HepG2 (cell line): Measurements from ENCODE around the gene MTA1. TPM values are rescaled to one million over a fixed set of nuclear protein-coding genes. Genes with fewer than 3 reads are reported as not detected.

Source experiments
- ATAC-seq: fragments of 200-7000 bp; cut with Tn5 transposase; 3 replicates; pipeline ENCODE4 v1.9.1; 2020; ENCODE audit warnings: mild to moderate bottlenecking, moderate library complexity
- BruUV-seq: library from RNA; stranded (reverse); fragments of 400-500 nt; replicated peaks from 2 replicates; lab custom pipeline; 2021; lab: Mats Ljungman, UMichigan
- CTCF ChIA-PET: fragments of 300-600 bp; formaldehyde crosslinking; extraction: SDS; loops from one replicate; lab custom pipeline; 2021; ENCODE audit warnings: low total read pairs, inconsistent platforms, low intra/inter-chr PET ratio; lab: Yijun Ruan, JAX
- POLR2A ChIA-PET: fragments of 350-600 bp; sonication (Branson Sonifier 250); formaldehyde crosslinking; loops from one replicate; lab custom pipeline; 2020; ENCODE audit warnings: antibody characterized with exemption, inconsistent platforms; lab: Yijun Ruan, JAX
- DNase-seq: peaks from one replicate; pipeline ENCODE4 v3.0.0-alpha.2; 2015; ENCODE audit warnings: low spot score
- FAIRE-seq: peaks from 3 replicates; lab custom pipeline; 2011; peaks lifted over from hg19 to GRCh38; lab: Jason Lieb, UNC
- H2AFZ ChIP-seq: one replicate; pipeline ENCODE4 v1.6.1; 2011; ENCODE audit warnings: low read length, inconsistent platforms
- H3K27ac ChIP-seq: fragments of 300-600 bp; 3 replicates; pipeline ENCODE4 v1.8.0; 2011; ENCODE audit warnings: mixed run types, mild to moderate bottlenecking, mixed read lengths, low read length, inconsistent platforms; ENCODE audit not compliant: insufficient read depth; ENCODE audit errors: extremely low read length
- H3K27me3 ChIP-seq, 2 experiments: fragments of 200-600 bp in 1 of 2; 2 replicates in 1 of 2; 3 replicates in 1 of 2; pipeline versions ENCODE4 v1.6.0 to v1.8.0; 2011; ENCODE audit warnings: low read length in 2 of 2, mild to moderate bottlenecking in 2 of 2, moderate library complexity in 2 of 2, inconsistent platforms in 1 of 2; ENCODE audit not compliant: insufficient read depth in 2 of 2, control insufficient read depth in 1 of 2
- H3K36me3 ChIP-seq, 2 experiments: fragments of 200-600 bp in 1 of 2; replicated peaks in 1 of 2; 2 replicates in 1 of 2; 3 replicates in 1 of 2; pipeline versions ENCODE4 v1.5.1 to v1.8.0; 2011; ENCODE audit warnings: low read length in 2 of 2, inconsistent platforms in 1 of 2; ENCODE audit not compliant: insufficient read depth in 2 of 2, control insufficient read depth in 1 of 2
- H3K4me1 ChIP-seq: 2 replicates; pipeline ENCODE4 v1.5.1; 2012; ENCODE audit warnings: low read length, inconsistent platforms; ENCODE audit not compliant: insufficient read depth
- H3K4me2 ChIP-seq: 2 replicates; pipeline ENCODE4 v1.6.0; 2011; ENCODE audit warnings: low read depth, low read length, inconsistent platforms
- H3K4me3 ChIP-seq, 3 experiments: fragments of 200-600 bp in 1 of 3; sonication (generic), shearing (Covaris generic) in 1 of 3; replicated peaks in 1 of 3; 2 replicates each; pipeline ENCODE4 v1.5.1; 2011 to 2016; ENCODE audit warnings: low read length in 3 of 3, inconsistent platforms in 2 of 3, low read depth in 2 of 3, mild to moderate bottlenecking in 2 of 3, control low read depth in 1 of 3, mixed read lengths in 1 of 3; ENCODE audit not compliant: insufficient read depth in 1 of 3
- H3K79me2 ChIP-seq: one replicate; pipeline ENCODE4 v1.6.1; 2011; ENCODE audit warnings: low read length, inconsistent platforms; ENCODE audit not compliant: insufficient read depth
- H3K9ac ChIP-seq: 2 replicates; pipeline ENCODE4 v1.6.0; 2011; ENCODE audit warnings: mild to moderate bottlenecking, low read depth, low read length, inconsistent platforms; ENCODE audit not compliant: insufficient read depth
- H3K9me3 ChIP-seq: 2 replicates; pipeline ENCODE4 v1.5.1; 2012; ENCODE audit warnings: mild to moderate bottlenecking, low read length
- H4K20me1 ChIP-seq: 2 replicates; pipeline ENCODE4 v1.6.0; 2011; ENCODE audit warnings: inconsistent platforms, mild to moderate bottlenecking, low read length, moderate library complexity; ENCODE audit not compliant: insufficient read depth
- GZF1 ChIP-seq: sonication (generic); formaldehyde crosslinking; IDR thresholded peaks from 2 replicates; pipeline ENCODE4 v1.5.1; 2020; ENCODE audit warnings: mild to moderate bottlenecking, missing genetic modification reagents
- HDAC6 ChIP-seq: fragments of 200-600 bp; sonication (generic); IDR thresholded peaks from 2 replicates; pipeline ENCODE4 v1.7.0; 2017; ENCODE audit warnings: mild to moderate bottlenecking, antibody characterized with exemption, low read length, low read depth
- NFATC3 ChIP-seq: sonication (generic); formaldehyde crosslinking; IDR thresholded peaks from 2 replicates; pipeline ENCODE4 v1.5.1; 2020; ENCODE audit warnings: mild to moderate bottlenecking, missing genetic modification reagents
- NPAS2 ChIP-seq: sonication (generic); formaldehyde crosslinking; IDR thresholded peaks from 2 replicates; pipeline ENCODE4 v1.8.0; 2022; ENCODE audit warnings: mild to moderate bottlenecking, missing genetic modification reagents, borderline replicate concordance
- POLR2G ChIP-seq: fragments of 200-400 bp; formaldehyde crosslinking; IDR thresholded peaks from 2 replicates; pipeline ENCODE4 v1.6.1; 2018; ENCODE audit warnings: mild to moderate bottlenecking, low read depth, low read length, moderate library complexity
- SETDB1 ChIP-seq: sonication (generic); formaldehyde crosslinking; IDR thresholded peaks from 2 replicates; pipeline ENCODE4 v1.5.1; 2020; ENCODE audit warnings: missing genetic modification reagents, mild to moderate bottlenecking, borderline replicate concordance
- SMYD3 ChIP-seq: sonication (generic); formaldehyde crosslinking; IDR thresholded peaks from 2 replicates; pipeline ENCODE4 v1.8.1; 2023; ENCODE audit warnings: mild to moderate bottlenecking, missing genetic modification reagents
- TBP ChIP-seq: sonication (generic); formaldehyde crosslinking; IDR thresholded peaks from 2 replicates; pipeline ENCODE4 v1.5.0; 2020; ENCODE audit warnings: missing genetic modification reagents
- TMF1 ChIP-seq: sonication (generic); formaldehyde crosslinking; IDR thresholded peaks from 2 replicates; pipeline ENCODE4 v1.8.1; 2022; ENCODE audit warnings: low read depth, missing genetic modification reagents
- ZNF383 ChIP-seq: sonication (generic); formaldehyde crosslinking; IDR thresholded peaks from 2 replicates; pipeline ENCODE4 v1.4.0; 2020; ENCODE audit warnings: missing genetic modification reagents, mild to moderate bottlenecking, borderline replicate concordance
- ZNF83 ChIP-seq: sonication (generic); formaldehyde crosslinking; IDR thresholded peaks from 2 replicates; pipeline ENCODE4 v1.4.0; 2020; ENCODE audit warnings: missing genetic modification reagents, mild to moderate bottlenecking, borderline replicate concordance
- WGBS: methylation state at CpG from one replicate; pipeline ENCODE4 v1.1.6; 2017; ENCODE audit warnings: low lambda C conversion rate; 5-methylcytosine and 5-hydroxymethylcytosine counted together
- in situ Hi-C: cut with HindIII; loops from 2 replicates; pipeline ENCODE4 v1.10.0; 2017; ENCODE audit warnings: low pct_unique_long_range_greater_than_20kb; ENCODE audit not compliant: extremely low pct_ligation_motif_present
- intact Hi-C: fragments of 100-400 bp; cut with micrococcal nuclease; formaldehyde crosslinking; loops from one replicate; pipeline ENCODE4 v1.10.0; 2022; ENCODE audit not compliant: unreplicated experiment
- polyA plus RNA-seq, 8 experiments: library from polyadenylated mRNA; depleted of rRNA in 3 of 8; stranded (reverse) in 7 of 8; unstranded in 1 of 8; fragments of >200 nt; fragmentation: Illumina TruSeq in 4 of 8; extraction: Trizol in 4 of 8; gene quantifications; 2 replicates each; pipeline versions ENCODE4 v1.2.1 to v1.2.3, GENCODE V29; 2011 to 2016; ENCODE audit warnings: low read depth in 4 of 8, missing spikeins in 1 of 8, mixed read lengths in 1 of 8; ENCODE audit not compliant: insufficient read depth in 1 of 8
- total RNA-seq, 5 experiments: library from RNA; depleted of rRNA; stranded (reverse); fragments of >200 nt; fragmentation: Illumina TruSeq; extraction: Trizol; gene quantifications; 2 replicates each; pipeline ENCODE4 v1.2.3, GENCODE V29; 2016; ENCODE audit warnings: low read depth in 1 of 5

Gene MTA1
- total and polyA plus RNA-seq, 2 of the 13 experiments (the other 11 are each of a cell fraction or from before 2014, with no cell fraction given) = 35.2 to 85.8 TPM

DNA sequence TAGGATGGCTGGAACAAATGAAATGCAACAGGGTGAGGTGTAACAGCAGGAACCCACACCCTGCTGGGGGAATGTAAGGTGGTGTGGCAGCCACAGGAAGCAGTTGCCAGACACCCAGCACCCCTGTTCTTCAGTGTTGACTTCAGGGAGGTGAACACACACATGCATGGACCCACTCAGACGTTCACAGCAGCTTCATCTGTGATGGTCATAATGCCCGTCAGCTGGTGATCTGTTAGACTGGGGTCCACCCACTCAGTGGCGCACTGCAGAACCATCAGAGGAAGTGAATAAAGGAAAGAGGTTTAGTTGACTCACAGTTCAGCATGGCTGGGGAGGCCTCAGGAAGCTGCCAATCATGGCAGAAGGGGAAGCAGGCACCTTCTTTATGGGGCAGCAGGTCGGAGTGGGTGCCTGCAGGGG, 44.0 kb upstream of the MTA1 start:
- no peak for TF ChIP-seq GZF1
- TF ChIP-seq TBP = no peak
- TF ChIP-seq ZNF383 (CRISPR knock-in tag) = no peak
- no peak for TF ChIP-seq ZNF83
- no peak for TF ChIP-seq POLR2G
- TF ChIP-seq SMYD3 (CRISPR knock-in tag) = no peak
- no peak for TF ChIP-seq NFATC3 (CRISPR knock-in tag)
- TF ChIP-seq HDAC6 = no peak
- TF ChIP-seq SETDB1 = no peak
- TF ChIP-seq TMF1 (CRISPR knock-in tag) = no peak
- TF ChIP-seq NPAS2 (CRISPR knock-in tag) = no peak
- TF ChIP-seq, all 625 proteins: peak for 0
- H3K9ac ChIP-seq = no peak overlapping the region
- ATAC-seq (no peak), DNase-seq (no peak), FAIRE-seq (no peak)
- H3K27ac ChIP-seq = no peak overlapping the region
- no peaks in the 10 kb centered on the region for H3K27me3 ChIP-seq
- intact Hi-C loops = no loop called here
- no peaks in the 10 kb centered on the region for H3K79me2 ChIP-seq
- 62% methylated on average over 4 of the region's 4 CpGs for WGBS
- CTCF ChIA-PET = no interaction called here
- H3K9me3 ChIP-seq = no peaks in the 10 kb centered on the region
- no peak overlapping the region for H2AFZ ChIP-seq
- H3K4me3 ChIP-seq = no peak overlapping the region
- H3K4me2 ChIP-seq = no peak overlapping the region
- H3K36me3 ChIP-seq = no peaks in the 10 kb centered on the region
- no peaks in the 10 kb centered on the region for H3K4me1 ChIP-seq
- in situ Hi-C loops = loop anchor here (5.0 kb wide), 2 partner anchors 112 to 157 kb away; partner anchors contain the start of gene CRIP1
- H4K20me1 ChIP-seq = no peaks in the 10 kb centered on the region
- no TSS peak for BruUV-seq
- POLR2A ChIA-PET = no interaction called here
